Gastrocnemius medialis (tissue), 4 donors: ENCODE measurements around the gene C19orf12.

Experiments
- POLR2A ChIP-seq, 2 donors: fragments of 450-650 bp; IDR thresholded peaks; one replicate each; pipeline ENCODE4 v1.6.1; 2017; ENCODE audit warnings: antibody characterized with exemption in 2 of 2, mild to moderate bottlenecking in 2 of 2, moderate library complexity in 2 of 2
- TF ChIP-seq, protein P1 (sequence below), 5 experiments: fragments of 450-650 bp in 3 of 5; fragments of 200-600 bp in 2 of 5; sonication (generic) in 2 of 5; IDR thresholded peaks in 4 of 5; conservative IDR thresholded peaks in 1 of 5; 1 replicate in 4 of 5; 2 replicates in 1 of 5; pipeline ENCODE4 v1.5.1; 2016 to 2019; ENCODE audit warnings: antibody characterized with exemption in 5 of 5, mild to moderate bottlenecking in 3 of 5, moderate library complexity in 3 of 5

DNA sequence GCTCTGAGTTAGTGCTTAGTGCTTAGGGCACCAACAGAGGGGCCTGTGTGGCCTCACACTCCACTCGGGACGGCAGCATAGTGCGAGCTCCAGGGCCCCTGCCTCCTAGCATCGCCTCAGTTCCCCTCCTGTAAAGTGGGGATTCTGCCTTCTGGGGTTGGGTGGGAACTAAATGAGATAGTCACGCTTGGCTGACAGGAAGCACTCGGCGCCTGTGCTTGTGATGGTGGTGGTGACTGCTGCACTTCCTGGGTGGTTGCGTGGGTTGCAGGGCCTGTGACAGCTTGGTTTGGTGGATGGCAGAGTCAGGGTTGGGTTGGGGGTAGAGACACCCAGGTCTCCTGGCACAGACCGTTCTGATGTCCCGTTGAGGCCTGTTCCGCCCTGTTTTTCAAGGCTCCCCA lies 42.1 kb downstream of the C19orf12 start:
- TF ChIP-seq, protein P1, sequence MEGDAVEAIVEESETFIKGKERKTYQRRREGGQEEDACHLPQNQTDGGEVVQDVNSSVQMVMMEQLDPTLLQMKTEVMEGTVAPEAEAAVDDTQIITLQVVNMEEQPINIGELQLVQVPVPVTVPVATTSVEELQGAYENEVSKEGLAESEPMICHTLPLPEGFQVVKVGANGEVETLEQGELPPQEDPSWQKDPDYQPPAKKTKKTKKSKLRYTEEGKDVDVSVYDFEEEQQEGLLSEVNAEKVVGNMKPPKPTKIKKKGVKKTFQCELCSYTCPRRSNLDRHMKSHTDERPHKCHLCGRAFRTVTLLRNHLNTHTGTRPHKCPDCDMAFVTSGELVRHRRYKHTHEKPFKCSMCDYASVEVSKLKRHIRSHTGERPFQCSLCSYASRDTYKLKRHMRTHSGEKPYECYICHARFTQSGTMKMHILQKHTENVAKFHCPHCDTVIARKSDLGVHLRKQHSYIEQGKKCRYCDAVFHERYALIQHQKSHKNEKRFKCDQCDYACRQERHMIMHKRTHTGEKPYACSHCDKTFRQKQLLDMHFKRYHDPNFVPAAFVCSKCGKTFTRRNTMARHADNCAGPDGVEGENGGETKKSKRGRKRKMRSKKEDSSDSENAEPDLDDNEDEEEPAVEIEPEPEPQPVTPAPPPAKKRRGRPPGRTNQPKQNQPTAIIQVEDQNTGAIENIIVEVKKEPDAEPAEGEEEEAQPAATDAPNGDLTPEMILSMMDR (IDR thresholded peaks at IDR 0.05 in 4 of 5, conservative IDR thresholded peaks at IDR 0.05 in 1 of 5) = no peak
- TF ChIP-seq POLR2A (IDR thresholded peaks at IDR 0.05) = no peak
